Nucleus accumbens (tissue), 56 donors: ENCODE measurements around the gene GNAI3.

Experiments used
- DNase-seq, 56 donors: peaks; one replicate each; lab custom pipeline; 2025; lab: John Stamatoyannopoulos, UW

Gene GNAI3

DNA sequence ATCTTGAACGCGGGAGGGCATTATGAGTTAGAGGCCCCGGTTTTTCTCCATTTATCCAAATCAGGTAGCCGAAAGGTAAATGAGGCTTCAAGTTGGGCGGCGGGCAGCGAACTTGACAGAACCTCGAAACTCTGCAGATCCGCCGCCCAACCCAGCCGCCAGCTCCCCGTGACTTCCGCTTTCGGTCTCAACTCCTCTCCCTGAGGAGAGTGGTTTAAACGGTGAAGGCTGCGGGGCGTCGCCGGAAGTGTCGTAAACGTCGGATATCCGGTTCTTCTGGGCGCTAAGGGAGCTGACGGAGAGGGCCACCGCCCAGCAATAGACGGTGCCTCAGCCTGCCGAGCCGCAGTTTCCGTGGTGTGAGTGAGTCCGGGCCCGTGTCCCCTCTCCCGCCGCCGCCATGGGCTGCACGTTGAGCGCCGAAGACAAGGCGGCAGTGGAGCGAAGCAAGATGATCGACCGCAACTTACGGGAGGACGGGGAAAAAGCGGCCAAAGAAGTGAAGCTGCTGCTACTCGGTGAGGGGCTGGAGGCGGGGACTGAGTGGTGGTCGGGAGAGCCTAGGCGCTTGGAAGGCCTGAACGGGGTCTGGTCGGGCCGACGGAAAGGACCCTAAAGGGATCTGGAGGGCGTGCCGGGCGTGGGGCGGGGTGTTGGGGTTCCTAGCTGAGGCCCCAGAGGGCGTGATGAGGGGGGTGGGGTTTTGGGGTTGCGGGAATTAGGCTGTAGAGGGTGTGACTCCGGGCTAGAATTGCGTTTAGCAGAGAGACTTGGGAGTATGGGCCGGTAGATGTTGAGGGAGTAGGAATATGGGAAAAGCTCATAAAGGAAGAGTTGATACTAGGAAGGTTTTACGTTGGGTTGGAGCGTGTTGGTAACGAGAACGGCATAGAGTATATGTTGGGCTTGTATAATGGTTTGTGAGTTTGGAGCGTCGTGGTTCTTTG lies at the start of gene GNAI3:
Gene GNAI3 (plus strand): TSS at position 295 of the 947 bp plus-strand sequence. CDS start 106 bp downstream, at position 401.
- peak; percentile 36 to 98 (median 94) for DNase-seq

DNA sequence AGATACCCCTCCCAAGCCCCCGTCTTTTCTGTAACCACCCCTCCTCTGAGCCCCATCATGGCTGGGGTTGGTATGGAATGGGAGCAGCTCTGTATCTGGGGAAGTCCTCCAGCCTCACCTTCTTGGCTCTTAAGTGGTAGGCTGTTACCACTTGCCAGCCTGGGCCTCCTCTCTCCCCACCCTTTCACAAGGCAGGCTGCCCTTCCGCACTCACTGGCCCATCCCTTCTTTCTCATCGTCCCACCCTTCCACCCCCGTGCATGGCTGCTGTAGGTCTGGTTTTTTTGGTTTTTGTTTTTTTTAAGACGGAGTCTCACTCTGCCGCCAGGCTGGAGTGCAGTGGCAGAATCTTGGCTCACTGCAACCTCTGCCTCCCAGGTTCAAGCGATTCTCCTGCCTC lies 49.3 kb upstream of the GNAI3 start:
- DNase-seq = peak in 2 of 56 donors; percentile 8 to 20

DNA sequence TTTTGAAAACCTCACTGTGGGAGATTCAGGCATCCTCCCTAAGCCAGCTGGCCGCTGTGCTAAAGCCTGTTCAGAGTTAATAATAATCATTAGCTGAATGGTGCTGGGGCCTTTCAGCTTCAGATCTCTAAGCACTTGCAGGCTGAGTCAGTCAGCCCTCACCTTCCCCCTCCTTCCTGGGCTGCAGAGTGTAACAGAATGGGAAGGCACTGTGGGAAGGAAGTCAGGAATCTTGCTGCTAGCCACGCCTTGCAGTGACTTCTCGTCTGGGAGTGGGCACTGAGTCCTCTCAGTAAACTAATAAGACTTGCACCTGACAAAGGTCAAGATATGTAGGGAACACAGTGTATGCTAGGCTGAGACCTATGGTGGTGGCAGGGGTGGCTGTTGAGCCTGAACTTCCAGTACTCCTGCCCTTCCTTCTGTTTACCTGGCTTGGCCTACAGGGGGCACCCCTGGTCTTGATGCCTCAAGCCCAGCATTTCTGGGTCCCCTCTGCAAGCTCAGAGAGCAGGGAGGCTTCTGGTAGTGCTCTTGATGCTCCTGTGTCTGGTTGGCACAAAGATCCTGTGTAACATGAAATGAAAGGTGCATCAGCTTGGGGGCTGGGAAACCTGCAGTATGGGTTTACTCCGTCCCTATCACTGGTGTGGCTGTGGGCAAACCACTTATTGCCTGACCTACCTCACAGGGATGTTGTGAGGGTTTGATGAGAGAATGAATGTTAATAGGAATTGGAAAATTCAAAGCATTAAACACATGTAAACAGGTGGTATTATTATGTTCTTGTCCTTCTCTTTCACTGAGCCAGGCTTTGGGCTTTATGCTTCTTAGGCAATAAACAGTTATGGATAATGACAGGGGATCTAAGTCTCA lies 48.5 kb upstream of the GNAI3 start:
- DNase-seq = peak in 16 of 56 donors; percentile 5 to 57 (median 39)

DNA sequence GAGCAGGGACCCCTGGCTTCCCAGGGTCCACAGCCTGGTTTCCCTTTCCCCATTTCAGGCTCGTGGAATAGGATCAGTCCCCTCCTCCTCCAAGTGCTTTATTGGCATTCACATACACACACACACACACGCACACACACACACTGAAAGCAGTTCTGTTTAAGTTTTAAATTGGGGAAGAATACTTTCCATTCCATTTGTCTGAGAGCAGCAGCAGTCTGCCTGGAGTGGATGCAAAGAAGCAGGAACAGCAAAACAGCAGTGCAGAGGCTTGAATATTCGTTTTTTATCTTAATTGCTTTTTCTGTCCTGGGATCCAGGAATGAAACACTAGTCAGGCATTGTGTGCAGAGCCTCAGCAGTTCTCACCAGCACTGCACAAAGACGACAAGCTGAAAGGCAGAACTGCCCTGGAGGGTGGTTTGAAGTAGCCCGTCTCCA lies 47.5 kb upstream of the GNAI3 start:
- peak in 2 of 56 donors; percentile 16 for DNase-seq

DNA sequence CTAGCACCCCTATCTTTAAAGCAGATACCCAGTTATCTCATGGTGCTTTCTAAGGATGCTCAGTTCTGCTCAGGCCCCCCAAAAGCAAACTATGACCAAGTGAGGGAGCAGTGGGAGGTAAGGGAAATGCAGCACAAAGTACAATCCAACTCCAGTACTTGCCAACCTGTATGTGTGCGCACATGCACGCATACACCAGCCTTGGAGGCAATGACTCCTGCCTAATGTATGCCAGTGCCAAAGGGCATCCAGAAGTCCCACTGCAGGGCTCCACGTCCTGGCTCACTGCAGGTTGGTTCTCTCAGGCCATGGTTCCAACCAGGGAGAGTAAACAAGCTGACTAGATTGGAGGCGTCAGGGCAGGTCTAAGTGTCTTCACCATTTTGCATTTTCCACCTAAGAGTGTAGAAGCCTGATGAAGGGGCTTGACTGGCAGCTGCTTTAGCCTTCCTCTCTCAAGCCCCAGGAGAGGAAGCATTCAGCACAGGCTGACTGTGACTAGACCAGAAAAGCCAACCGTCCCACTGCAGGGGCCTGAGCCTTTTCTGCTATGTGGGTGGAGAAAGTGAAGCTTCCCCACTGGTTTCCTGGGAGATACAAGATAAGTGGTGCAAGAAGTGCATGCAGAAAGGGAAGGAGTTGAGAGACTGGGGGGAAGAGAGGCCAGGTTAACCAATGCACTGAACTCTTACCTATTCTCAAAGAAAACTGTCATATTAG lies 46.6 kb upstream of the GNAI3 start:
- DNase-seq = no peak

DNA sequence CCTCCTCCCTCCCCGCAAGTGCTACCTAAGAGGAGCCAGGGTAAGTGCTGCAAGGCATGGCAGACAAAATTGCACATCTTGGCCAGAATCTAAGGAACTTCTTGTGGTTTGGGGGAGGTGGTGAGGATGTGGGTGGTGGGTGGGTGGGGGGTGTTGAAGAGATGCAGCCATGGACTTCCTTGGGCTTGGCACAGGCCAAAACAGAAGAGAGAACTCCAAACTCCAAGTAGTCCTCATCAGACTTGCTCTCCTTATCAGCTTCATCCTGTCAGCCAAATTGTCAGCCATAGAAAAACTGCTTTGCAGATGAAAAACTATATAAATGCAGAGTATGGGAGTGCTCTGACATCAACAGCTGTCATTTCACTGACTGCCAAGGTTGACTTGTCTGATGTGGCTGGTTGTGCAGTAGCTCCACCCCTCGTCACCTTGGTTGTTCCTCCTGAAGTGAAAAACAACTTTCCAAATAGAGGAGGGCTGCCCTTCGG lies 46.0 kb upstream of the GNAI3 start:
- no peak for DNase-seq

DNA sequence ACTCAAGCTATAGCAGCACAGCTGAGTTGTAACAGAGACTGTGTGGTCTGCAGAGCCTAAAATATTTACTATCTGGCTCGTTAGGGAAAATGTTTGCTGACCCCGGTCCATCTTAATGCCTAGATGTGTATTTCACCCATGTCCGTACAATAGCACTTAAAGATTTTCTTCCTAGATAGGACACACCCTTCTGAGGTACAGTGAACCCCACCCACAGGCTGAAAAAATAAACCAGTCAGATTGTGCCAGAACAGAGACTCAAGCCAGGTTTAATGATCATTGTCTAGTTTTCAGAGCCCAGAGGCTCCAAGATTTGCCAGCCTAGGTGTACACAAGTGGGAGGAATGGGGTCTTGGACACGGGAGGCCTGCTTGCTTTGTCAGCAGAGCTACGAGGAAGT lies 44.5 kb upstream of the GNAI3 start:
- no peak for DNase-seq

DNA sequence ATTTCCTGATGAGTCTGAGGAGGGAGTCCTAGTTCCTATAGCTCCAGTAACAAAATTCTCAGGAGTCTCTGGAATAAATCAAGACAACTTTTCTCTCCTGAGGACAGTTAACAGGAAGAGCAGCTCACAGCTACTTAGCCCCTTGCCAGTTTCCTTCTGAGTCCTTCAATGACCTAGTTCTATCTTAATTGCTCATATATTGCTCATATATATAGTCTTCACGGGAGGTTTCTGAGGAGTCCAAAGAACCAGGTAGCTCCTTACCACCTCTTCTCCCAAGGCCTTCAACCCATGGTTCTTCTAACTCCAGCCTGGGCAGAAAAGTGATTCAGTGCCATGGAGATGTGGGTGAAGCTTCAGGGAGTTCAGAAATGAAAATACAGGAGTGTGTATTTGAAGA lies 43.4 kb upstream of the GNAI3 start:
- DNase-seq = no peak

DNA sequence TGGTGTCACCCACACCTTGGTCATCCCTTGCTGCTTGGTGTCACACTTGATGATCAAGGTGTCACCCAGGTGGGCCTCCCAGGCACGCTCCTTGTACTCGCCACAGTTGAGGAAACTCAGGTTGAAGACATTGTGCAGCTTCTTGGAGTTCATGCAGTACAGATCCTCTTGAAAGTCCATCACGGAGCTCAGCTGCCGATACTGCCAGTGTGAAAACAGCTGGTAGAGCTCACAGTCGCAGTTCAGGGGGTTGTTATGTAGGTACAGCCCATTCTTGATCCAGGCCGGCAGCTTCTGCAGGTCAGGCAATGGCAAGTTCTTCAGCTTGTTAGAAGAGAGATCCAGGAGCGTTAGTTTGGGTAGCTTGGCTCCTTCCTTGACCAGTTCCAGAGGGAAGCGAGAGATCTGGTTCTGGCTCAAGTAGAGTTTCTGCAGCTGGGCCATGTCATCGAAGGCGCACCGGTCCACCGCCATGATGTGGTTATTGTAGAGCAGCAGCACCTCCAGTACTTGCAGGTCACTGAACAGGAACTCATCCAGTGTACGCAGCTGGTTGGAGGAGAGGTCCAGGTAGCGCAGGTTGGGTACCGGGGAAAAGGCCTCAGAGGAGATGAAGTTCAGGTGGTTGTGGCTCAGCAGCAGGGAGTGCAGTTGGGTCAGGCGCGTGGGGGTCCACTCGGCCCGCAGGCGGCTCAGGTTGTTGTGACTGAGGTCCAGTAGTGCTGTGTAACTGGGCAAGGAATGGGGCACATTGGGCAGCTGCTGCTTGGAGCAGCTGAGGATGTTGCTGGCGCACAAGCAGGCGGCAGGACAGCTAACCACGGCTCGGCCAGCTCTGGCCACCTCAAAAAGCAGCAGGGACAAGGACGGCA lies 40.2 kb upstream of the GNAI3 start:
- no peak for DNase-seq

DNA sequence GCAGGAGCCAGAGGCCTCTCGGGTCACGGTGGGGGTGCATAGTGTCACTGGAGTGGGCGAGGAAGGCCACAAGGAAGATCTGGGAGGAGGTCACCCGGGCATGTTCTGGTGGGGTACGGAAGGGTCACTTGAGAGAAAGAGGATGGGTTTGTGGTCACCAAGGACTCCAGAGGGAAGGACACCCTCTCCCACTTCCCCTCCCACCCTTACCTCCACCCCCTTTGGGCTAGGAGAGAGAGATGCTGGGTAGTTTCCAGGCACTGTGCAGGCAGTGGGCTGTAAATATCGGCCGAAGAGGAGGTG lies 39.6 kb upstream of the GNAI3 start:
- no peak for DNase-seq

DNA sequence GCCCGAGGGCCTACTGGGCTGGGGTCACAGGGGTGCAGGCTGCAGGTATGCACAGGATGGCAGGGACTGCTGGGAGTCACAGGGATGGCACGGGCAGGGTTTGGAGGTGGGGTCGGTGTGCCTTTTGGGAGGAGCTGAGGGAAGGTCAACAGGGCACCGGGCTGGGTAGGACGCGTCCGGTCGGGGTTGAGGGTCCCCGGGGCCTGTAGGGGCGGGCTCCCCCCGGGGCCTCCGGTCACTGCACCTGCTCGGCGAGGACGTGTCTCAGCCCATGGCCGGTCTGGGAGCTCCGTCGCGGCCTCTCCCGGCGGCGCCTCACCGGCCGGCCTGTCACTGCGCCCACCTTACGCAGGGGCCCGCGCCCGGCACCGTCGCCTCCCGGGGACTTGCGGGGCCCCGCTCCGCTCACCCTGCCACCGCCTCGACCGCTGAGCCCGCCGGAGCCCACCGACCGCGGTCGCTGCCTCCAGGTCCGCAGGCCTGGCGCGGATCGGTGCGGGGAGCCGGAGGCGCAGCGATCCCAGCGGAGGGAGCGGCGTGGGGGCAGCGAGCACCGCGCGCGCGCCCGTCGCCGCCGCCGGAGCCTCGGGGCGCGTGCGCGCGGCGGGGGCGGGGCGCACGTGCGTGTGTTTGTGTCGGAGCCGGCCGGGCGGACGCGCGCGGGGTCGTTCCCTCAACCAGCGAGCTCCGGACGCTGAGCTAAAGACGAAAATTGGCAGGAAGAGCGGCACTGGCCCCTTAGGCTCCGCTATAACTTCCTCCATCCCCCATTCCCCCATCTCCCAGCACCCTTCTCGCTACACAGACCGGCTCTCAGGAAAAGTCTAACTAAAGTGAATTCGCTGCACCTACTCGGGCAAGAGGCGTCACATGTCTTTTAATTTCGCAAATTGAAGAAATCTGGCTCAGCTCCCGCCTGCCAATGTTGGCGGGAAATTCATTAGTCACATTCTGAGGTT lies 39.0 kb upstream of the GNAI3 start, which contains the start of gene AMIGO1:
Gene AMIGO1 (minus strand): TSS at position 552 of the 959 bp plus-strand sequence. CDS start 815 bp downstream, outside the sequence.
- peak in 26 of 56 donors; percentile 11 to 68 (median 40) for DNase-seq

DNA sequence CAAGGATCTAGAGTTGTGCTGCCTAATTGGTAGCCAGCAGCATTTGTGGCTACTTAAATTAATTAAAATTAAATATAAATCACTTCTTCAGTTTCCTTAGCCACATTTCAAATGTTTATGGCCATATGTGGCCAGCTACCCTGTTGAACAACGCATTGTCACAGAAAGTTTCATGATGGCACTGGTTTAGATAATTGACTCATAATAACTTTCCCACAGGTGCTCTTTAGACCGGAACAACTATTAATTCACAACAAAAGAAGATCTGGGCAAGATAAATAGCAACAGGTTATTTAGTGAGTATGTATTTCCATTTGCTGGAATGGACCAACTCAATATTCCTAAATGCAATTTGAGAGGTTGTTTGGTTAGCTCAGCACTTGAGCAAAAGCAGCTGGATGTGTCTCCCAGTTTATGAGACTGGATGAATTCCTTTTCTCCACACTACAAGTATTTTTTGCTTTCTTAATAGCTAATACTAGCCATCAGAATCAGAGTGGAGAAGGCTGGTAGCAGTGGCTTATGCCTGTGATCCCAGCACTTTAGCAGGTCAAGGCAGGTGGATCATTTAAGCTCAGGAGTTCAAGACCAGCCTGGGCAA lies 35.2 kb upstream of the GNAI3 start:
- no peak for DNase-seq

DNA sequence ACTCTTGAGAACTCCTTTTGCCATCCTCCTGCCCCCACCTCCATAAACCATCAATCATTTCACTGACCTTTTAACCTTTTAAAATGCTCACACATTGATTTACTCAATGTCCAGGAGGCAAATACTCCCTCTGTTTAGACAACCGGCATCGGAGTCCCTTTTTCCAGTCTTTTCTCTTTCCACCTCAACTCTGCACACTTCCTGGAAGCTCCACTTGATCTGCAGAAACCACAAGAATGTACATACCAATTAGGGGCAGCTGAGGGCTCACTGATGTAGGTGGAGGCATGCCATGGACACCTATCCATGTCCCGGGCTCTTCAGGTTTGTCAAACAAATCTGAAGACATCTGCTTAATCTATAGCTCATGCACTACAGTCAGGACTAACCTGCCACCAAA lies 33.6 kb upstream of the GNAI3 start:
- no peak for DNase-seq

DNA sequence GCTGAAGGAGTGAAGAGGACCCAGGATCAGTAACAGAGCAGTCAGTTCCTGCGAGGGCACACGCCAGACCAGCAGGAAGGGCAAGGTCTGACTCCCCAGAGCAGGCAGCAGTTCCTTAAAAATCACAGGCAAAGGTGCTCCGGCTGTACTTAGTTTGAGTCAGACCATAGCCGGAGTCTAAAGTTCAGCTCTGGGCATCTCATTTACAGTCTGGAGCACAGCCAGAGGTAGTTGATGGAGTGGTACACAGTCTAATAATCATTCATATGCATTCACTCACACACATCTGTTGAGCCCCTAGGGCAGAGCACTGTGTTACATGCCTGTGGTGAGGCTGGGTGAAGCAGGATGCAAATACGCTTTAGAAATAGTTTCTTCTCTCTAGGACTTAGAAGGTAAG lies 31.5 kb upstream of the GNAI3 start:
- no peak for DNase-seq

DNA sequence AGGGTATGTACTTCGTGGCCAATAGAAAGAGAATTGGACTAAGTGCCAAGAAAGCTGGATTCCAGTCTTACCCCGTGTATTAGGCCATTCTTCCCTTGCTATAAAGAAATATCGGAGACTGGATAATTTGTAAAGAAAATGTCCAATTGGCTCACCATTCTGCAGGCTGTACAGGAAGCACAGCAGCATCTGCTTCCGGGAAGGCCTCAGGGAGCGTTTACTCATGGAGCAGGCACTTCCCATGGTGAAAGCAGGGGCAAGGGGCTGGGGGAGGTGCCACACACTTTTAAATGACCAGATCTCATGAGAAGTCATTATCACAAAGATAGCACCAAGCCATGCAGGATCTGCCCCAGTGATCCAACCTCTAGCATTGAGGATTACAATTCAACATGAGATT lies 31.1 kb upstream of the GNAI3 start:
- DNase-seq = no peak

DNA sequence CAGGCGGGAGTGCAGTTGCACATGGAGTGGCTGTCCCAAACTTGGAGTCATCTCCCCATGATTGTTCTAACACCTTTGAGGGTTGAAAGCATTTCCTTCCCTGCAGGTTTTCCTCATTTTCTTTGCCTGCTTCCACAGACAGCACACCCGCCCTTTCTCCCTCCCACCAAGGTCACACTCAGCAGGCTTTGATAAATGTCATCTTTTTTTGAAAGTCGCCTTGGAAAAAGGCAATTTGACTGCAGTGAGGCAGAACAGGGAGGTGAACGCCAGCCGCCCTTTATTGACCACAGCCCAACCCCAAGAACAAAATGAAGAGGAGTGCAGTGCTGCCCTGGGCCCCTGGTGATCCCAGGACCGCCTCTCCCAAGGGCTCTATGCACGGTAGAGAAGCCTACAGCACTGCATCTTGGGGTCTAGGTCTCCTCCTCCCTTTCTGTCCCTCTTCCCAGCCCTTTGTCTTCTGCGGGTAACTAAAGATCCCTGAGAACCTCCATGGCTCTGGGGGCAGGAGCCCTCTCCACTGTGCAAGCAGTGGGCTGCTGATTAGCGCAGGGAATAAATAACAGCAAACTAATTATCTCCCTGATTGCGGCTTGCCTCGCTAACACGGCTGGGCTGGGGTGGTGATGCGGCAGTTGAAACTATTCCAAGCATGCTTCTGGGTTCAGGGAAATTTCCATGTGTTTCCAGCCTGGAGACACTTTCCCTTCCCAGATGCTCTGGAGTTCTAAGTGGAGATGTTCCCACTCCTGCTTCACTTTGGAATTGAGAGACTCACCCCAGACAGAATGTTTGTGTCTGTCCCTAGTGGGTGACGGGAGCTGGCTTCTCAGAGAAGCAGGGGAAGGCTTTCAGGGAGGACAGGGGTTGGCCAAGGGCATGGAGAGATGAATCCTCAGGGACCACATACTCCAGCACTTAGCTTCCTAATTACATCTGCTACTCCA lies 27.1 kb upstream of the GNAI3 start:
- DNase-seq = no peak

DNA sequence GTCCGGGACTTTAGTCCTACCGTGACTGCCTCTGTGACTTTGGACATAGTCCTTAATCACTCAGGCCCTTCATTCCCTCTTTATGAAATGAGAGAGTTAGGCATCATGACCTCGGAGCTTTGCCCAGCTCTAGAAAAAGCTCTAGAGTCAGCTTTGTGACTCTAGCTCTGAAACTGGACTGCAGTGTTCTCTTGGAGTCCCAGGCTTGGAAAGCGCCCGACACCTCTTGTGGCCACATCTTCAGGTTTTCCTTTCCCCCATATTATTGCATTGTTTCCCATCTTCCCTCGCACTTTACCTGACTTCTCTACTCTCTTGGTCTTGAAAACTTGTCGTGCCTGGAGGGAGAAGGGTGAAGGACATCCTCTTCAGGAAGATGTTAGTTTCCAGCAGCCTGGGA lies 26.4 kb upstream of the GNAI3 start:
- no peak for DNase-seq
